ENCODE measurements around the gene DNAH6.

DNAH6 gene

GRCh38 chr2:84613082-84613481, 96.8 kb downstream of the DNAH6 start:
- no peak overlapping the region for H3K4me2 ChIP-seq (ENCODE audit: low read depth, low read length, poor library complexity, severe bottlenecking)
- H2AFZ ChIP-seq (ENCODE audit: low read depth, low read length, severe bottlenecking) = no peak overlapping the region
- no peaks in the 10 kb centered on the region for H3K27me3 ChIP-seq (ENCODE audit: low read length)
- H3K79me2 ChIP-seq (ENCODE audit: insufficient read depth, low read length) = no peaks in the 10 kb centered on the region
- H3K9me3 ChIP-seq (ENCODE audit: insufficient read depth, low read length) = no peaks in the 10 kb centered on the region
- H3K9me2 ChIP-seq (replicated peaks; ENCODE audit: insufficient read depth, low read length) = no peaks in the 10 kb centered on the region
- H3F3A ChIP-seq (ENCODE audit: insufficient read depth) = no peaks in the 10 kb centered on the region
- no peak overlapping the region for H3K9ac ChIP-seq (ENCODE audit: low read length)
- TF ChIP-seq, protein P1, sequence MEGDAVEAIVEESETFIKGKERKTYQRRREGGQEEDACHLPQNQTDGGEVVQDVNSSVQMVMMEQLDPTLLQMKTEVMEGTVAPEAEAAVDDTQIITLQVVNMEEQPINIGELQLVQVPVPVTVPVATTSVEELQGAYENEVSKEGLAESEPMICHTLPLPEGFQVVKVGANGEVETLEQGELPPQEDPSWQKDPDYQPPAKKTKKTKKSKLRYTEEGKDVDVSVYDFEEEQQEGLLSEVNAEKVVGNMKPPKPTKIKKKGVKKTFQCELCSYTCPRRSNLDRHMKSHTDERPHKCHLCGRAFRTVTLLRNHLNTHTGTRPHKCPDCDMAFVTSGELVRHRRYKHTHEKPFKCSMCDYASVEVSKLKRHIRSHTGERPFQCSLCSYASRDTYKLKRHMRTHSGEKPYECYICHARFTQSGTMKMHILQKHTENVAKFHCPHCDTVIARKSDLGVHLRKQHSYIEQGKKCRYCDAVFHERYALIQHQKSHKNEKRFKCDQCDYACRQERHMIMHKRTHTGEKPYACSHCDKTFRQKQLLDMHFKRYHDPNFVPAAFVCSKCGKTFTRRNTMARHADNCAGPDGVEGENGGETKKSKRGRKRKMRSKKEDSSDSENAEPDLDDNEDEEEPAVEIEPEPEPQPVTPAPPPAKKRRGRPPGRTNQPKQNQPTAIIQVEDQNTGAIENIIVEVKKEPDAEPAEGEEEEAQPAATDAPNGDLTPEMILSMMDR (IDR thresholded peaks at IDR 0.05; ENCODE audit: insufficient read depth, low read length, poor library complexity, severe bottlenecking) = no peak
- no peak for TF ChIP-seq EZH2phosphoT487 (conservative IDR thresholded peaks at IDR 0.05; ENCODE audit: low read length)
- no peaks in the 10 kb centered on the region for H3K36me3 ChIP-seq (ENCODE audit: low read length)
- no peak overlapping the region for H3K27ac ChIP-seq (ENCODE audit: low read depth, low read length)
- H3K4me3 ChIP-seq (ENCODE audit: insufficient read depth, low read length, poor library complexity, severe bottlenecking) = no peak overlapping the region
- no peaks in the 10 kb centered on the region for H4K20me1 ChIP-seq (ENCODE audit: low read depth, low read length)

DNA sequence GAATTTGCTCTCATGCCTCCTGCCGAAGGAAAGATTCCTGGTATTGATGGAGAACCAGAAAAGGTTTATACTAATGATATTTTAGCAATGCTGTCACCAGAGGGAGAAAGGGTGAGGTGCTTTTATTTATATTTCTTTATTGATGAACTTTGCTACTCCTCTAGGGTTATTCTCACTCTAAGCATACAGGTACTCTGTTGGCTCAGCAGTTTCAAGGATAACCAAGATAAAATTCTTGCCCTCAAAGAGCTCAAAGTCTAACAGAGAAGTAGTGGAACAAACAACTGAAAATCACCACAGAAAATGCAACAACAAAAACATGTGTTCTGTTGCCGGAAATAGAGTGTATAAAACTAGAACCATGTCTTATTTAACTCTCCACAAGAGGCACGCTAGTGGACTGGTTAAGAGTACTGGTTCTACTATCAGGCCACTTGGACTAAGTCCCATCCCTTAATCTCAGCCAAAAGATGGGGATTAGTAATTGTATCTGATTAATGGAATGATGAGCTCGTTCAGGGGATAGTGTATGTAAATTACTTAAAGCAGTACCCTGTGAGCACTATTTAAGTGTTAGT, 103.6 kb downstream of the DNAH6 start:
- Histone ChIP-seq H3K27me3 (ENCODE audit: low read length) (no peaks in the 10 kb centered on the region), H3K79me2 (ENCODE audit: insufficient read depth, low read length) (no peaks in the 10 kb centered on the region), H3K4me3 (ENCODE audit: insufficient read depth, low read length, poor library complexity, severe bottlenecking) (no peak overlapping the region), H3K9ac (ENCODE audit: low read length) (no peak overlapping the region), H3K9me3 (ENCODE audit: insufficient read depth, low read length) (no peaks in the 10 kb centered on the region), H3K27ac (ENCODE audit: low read depth, low read length) (no peak overlapping the region), H2AFZ (ENCODE audit: low read depth, low read length, severe bottlenecking) (no peak overlapping the region), H3K9me2 (replicated peaks; ENCODE audit: insufficient read depth, low read length) (no peaks in the 10 kb centered on the region), H3K4me2 (ENCODE audit: low read depth, low read length, poor library complexity, severe bottlenecking) (no peak overlapping the region), H3K36me3 (ENCODE audit: low read length) (no peaks in the 10 kb centered on the region), H4K20me1 (ENCODE audit: low read depth, low read length) (no peaks in the 10 kb centered on the region), H3F3A (ENCODE audit: insufficient read depth) (no peaks in the 10 kb centered on the region)
- TF ChIP-seq, protein P1 (IDR thresholded peaks at IDR 0.05; ENCODE audit: insufficient read depth, low read length, poor library complexity, severe bottlenecking) = no peak
- TF ChIP-seq EZH2phosphoT487 (conservative IDR thresholded peaks at IDR 0.05; ENCODE audit: low read length) = no peak

DNA sequence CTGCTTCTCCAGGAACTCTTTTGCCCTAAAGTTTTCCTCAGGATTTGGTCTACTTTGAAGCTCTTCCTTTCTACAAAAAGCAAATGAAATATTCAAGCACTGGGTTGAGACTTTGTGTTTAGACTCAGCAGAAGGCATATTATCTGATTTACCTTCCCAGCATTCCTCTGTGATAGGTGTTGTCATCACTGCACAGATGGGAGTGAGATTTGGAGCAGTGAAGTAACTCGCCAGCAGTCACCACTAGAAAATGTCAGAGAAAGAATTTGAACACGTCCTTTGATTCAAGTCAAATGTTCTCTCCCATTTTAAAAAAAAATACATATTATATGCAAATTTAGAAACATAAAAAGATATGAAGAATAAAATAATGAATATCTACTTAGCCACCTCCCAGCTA, 112.2 kb downstream of the DNAH6 start:
- Histone ChIP-seq H3K27ac (ENCODE audit: low read depth, low read length) (no peak overlapping the region), H3F3A (ENCODE audit: insufficient read depth) (no peaks in the 10 kb centered on the region), H3K27me3 (ENCODE audit: low read length) (no peaks in the 10 kb centered on the region), H3K79me2 (ENCODE audit: insufficient read depth, low read length) (no peaks in the 10 kb centered on the region), H4K20me1 (ENCODE audit: low read depth, low read length) (no peaks in the 10 kb centered on the region), H3K36me3 (ENCODE audit: low read length) (no peaks in the 10 kb centered on the region), H3K9me3 (ENCODE audit: insufficient read depth, low read length) (no peaks in the 10 kb centered on the region), H3K9ac (ENCODE audit: low read length) (no peak overlapping the region), H2AFZ (ENCODE audit: low read depth, low read length, severe bottlenecking) (no peak overlapping the region), H3K9me2 (replicated peaks; ENCODE audit: insufficient read depth, low read length) (no peaks in the 10 kb centered on the region), H3K4me2 (ENCODE audit: low read depth, low read length, poor library complexity, severe bottlenecking) (no peak overlapping the region), H3K4me3 (ENCODE audit: insufficient read depth, low read length, poor library complexity, severe bottlenecking) (no peak overlapping the region)
- no peak for TF ChIP-seq EZH2phosphoT487 (conservative IDR thresholded peaks at IDR 0.05; ENCODE audit: low read length)
- TF ChIP-seq, protein P1 (IDR thresholded peaks at IDR 0.05; ENCODE audit: insufficient read depth, low read length, poor library complexity, severe bottlenecking) = no peak
